Breast epithelium (tissue), 3 donors: ENCODE results near the gene MFSD11.

Experiments used
- CTCF ChIP-seq, 3 donors: fragments of 450-650 bp; IDR thresholded peaks; one replicate each; pipeline ENCODE4 v1.5.1; 2016 to 2017; ENCODE audit warnings: antibody characterized with exemption in 3 of 3, mild to moderate bottlenecking in 3 of 3, moderate library complexity in 3 of 3
- POLR2A ChIP-seq: fragments of 450-650 bp; IDR thresholded peaks from one replicate; pipeline ENCODE4 v1.6.1; 2016; ENCODE audit warnings: antibody characterized with exemption, mild to moderate bottlenecking, moderate library complexity
- POLR2AphosphoS5 ChIP-seq, 3 donors: sonication (generic); formaldehyde crosslinking; IDR thresholded peaks; one replicate each; pipeline ENCODE4 v1.6.1; 2017; ENCODE audit warnings: antibody characterized with exemption in 3 of 3

- no peak for TF ChIP-seq CTCF (IDR thresholded peaks at IDR 0.05)
- TF ChIP-seq POLR2AphosphoS5 (IDR thresholded peaks at IDR 0.05): no peak
- TF ChIP-seq POLR2A: no peak
Measured at GRCh38 chr17:76824093-76824492, 86.2 kb downstream of the MFSD11 start.
